ENCODE measurements around the gene TBL1XR1. TPM values are rescaled to one million over a fixed set of nuclear protein-coding genes. Genes with fewer than 3 reads are reported as not detected.
A peak's percentile ranks its signal among the peaks of the same experiment; 100 is the strongest.

TBL1XR1 gene
- total and polyA plus RNA-seq, 2 donors (not counting 3 experiments of a cell fraction or from before 2014, with no cell fraction given), result 26.9 to 146 TPM

GRCh38 chr3:177109688-177110330 is 87.5 kb downstream of the TBL1XR1 start:
- dilution Hi-C loops (cut with MboI; ENCODE audit: extremely low pct_ligation_motif_present, low sequenced_read_pairs), result no loop called here
- POLR2A ChIA-PET, result no interaction called here
- peak; percentile 35 for FAIRE-seq

More at GRCh38 chr3:177109688-177110330, 87.5 kb downstream of the TBL1XR1 start:
- Histone ChIP-seq H3K79me2 (ENCODE audit: control insufficient read depth, insufficient read depth, low read length) (peaks cover 97% of the 10 kb centered on the region), H3K27ac (ENCODE audit: insufficient read depth, low read depth, low read length) (no peak overlapping the region), H3K27me3 (ENCODE audit: control insufficient read depth in 2 of 2, insufficient read depth in 2 of 2, low read length in 2 of 2) (no peaks in the 10 kb centered on the region), H3K9ac (replicated peaks; ENCODE audit: extremely low read depth, insufficient read depth, low read length) (no peak overlapping the region), H3K4me3 (replicated peaks in 1 of 3; ENCODE audit: insufficient read depth in 1 of 3, low read depth in 1 of 3, low read length in 3 of 3) (no peak overlapping the region), H4K20me1 (replicated peaks; ENCODE audit: control insufficient read depth, extremely low read depth, insufficient read depth, low read length) (peaks cover 4% of the 10 kb centered on the region), H3K36me3 (ENCODE audit: control insufficient read depth in 2 of 2, extremely low read depth in 1 of 2, insufficient read depth in 2 of 2, low read length in 2 of 2) (no peaks in the 10 kb centered on the region), H3K4me1 (ENCODE audit: control insufficient read depth, extremely low read depth, insufficient read depth, low read length) (no peaks in the 10 kb centered on the region), H2AFZ (ENCODE audit: low read depth, low read length) (no peak overlapping the region), H3K4me2 (ENCODE audit: insufficient read depth, low read length) (no peak overlapping the region), H3K9me1 (replicated peaks; ENCODE audit: control insufficient read depth, extremely low read depth, insufficient read depth, low read length) (no peaks in the 10 kb centered on the region), H3K9me3 (replicated peaks; ENCODE audit: control insufficient read depth, insufficient read depth, low read length) (no peaks in the 10 kb centered on the region)
- DNase-seq (ENCODE audit: low read depth, low spot score), result no peak
- CTCF ChIA-PET, result no interaction called here
- no TSS peak for BruUV-seq (replicated peaks)
- TF ChIP-seq CTCF (IDR thresholded peaks at IDR 0.05; ENCODE audit: extremely low read depth in 1 of 2, insufficient read depth in 1 of 2, low read depth in 1 of 2, low read length in 2 of 2) (no peak), MAX (IDR thresholded peaks at IDR 0.05; ENCODE audit: insufficient read depth, insufficient read length) (no peak), JUN (IDR thresholded peaks at IDR 0.05; ENCODE audit: borderline replicate concordance, insufficient read depth, insufficient read length, low read depth) (no peak), POLR2AphosphoS5 (IDR thresholded peaks at IDR 0.05; ENCODE audit: insufficient read depth, low read depth, low read length) (no peak), EZH2 (IDR thresholded peaks at IDR 0.05; ENCODE audit: borderline replicate concordance, low read depth, low read length, severe bottlenecking) (no peak), GATA2 (IDR thresholded peaks at IDR 0.05; ENCODE audit: insufficient read depth, insufficient read length, low read depth, low read length) (no peak), POLR2A (IDR thresholded peaks at IDR 0.05; ENCODE audit: low read depth, low read length) (no peak), MYC (IDR thresholded peaks at IDR 0.05; ENCODE audit: low read depth, low read length) (no peak), FOS (IDR thresholded peaks at IDR 0.05; ENCODE audit: borderline replicate concordance, insufficient read depth, low read length) (no peak)
- intact Hi-C loops (cut with micrococcal nuclease), result no loop called here

All from endothelial cell of umbilical vein (primary cell).